ENCODE results near the gene PIGQ. TPM values are rescaled to one million over a fixed set of nuclear protein-coding genes. Genes with fewer than 3 reads are reported as not detected.

PIGQ gene
- total RNA-seq, 1 donor from 2014 or later = 20.2 TPM

- DNase-seq (ENCODE audit: low read depth in 2 of 2) = peak in 1 of 2 donors; percentile 46
Measured at GRCh38 chr16:600781-601180, 31.0 kb downstream of the PIGQ start.

- DNase-seq (ENCODE audit: low read depth in 2 of 2) = no peak
Measured at GRCh38 chr16:603933-604332, 34.2 kb downstream of the PIGQ start.

GRCh38 chr16:606656-607307, 37.0 kb downstream of the PIGQ start:
- DNase-seq (ENCODE audit: low read depth in 2 of 2) = no peak

- DNase-seq (ENCODE audit: low read depth in 2 of 2) = no peak
Measured at GRCh38 chr16:608019-608418, 38.3 kb downstream of the PIGQ start.

- no peak for DNase-seq (ENCODE audit: low read depth in 2 of 2)
Measured at GRCh38 chr16:609316-609715, 39.5 kb downstream of the PIGQ start.

- DNase-seq (ENCODE audit: low read depth in 2 of 2) = no peak
Measured at GRCh38 chr16:609984-610383, 40.2 kb downstream of the PIGQ start.

- peak; percentile 50 to 65 for DNase-seq (ENCODE audit: low read depth in 2 of 2)
Measured at GRCh38 chr16:610513-611381, 41.0 kb downstream of the PIGQ start.

GRCh38 chr16:615122-615521, 45.4 kb downstream of the PIGQ start:
- DNase-seq (ENCODE audit: low read depth in 2 of 2) = no peak

GRCh38 chr16:616733-617586, 47.2 kb downstream of the PIGQ start:
- DNase-seq (ENCODE audit: low read depth in 2 of 2) = no peak

- no peak for DNase-seq (ENCODE audit: low read depth in 2 of 2)
Measured at GRCh38 chr16:617855-618254, 48.1 kb downstream of the PIGQ start.

GRCh38 chr16:619476-620100, 49.8 kb downstream of the PIGQ start:
- no peak for DNase-seq (ENCODE audit: low read depth in 2 of 2)

- no peak for DNase-seq (ENCODE audit: low read depth in 2 of 2)
Measured at GRCh38 chr16:620700-621525, 51.1 kb downstream of the PIGQ start.

- DNase-seq (ENCODE audit: low read depth in 2 of 2) = no peak
Measured at GRCh38 chr16:621526-622105, 51.8 kb downstream of the PIGQ start.

GRCh38 chr16:622920-623280, 53.1 kb downstream of the PIGQ start:
- DNase-seq (ENCODE audit: low read depth in 2 of 2) = no peak

GRCh38 chr16:624526-625070, 54.8 kb downstream of the PIGQ start:
- no peak for DNase-seq (ENCODE audit: low read depth in 2 of 2)

- DNase-seq (ENCODE audit: low read depth in 2 of 2) = no peak
Measured at GRCh38 chr16:625117-625976, 55.6 kb downstream of the PIGQ start.

GRCh38 chr16:625977-626765, 56.4 kb downstream of the PIGQ start:
- DNase-seq (ENCODE audit: low read depth in 2 of 2) = no peak

- peak; percentile 57 to 95 for DNase-seq (ENCODE audit: low read depth in 2 of 2)
Measured at GRCh38 chr16:626787-627453, 57.2 kb downstream of the PIGQ start.
